Forelimb muscle (tissue), 1 donor: ENCODE measurements around the gene USP33. TPM values are rescaled to one million over a fixed set of nuclear protein-coding genes. Genes with fewer than 3 reads are reported as not detected.
"Not testable (repeated sequence)": the region's sequence is repeated elsewhere in the genome, so short reads cannot be mapped to it uniquely, and the experiment has no call there.

Experiments used
- DNase-seq: peaks from one replicate; pipeline ENCODE4 v3.0.0-alpha.2; 2013; ENCODE audit warnings: low read depth
- polyA plus RNA-seq: library from polyadenylated mRNA; unstranded; fragments of 120-200 nt; gene quantifications from one replicate; pipeline ENCODE4 v1.2.1, GENCODE V29; 2013; ENCODE audit not compliant: insufficient read length

Gene USP33
- 35.9 TPM for polyA plus RNA-seq

DNA sequence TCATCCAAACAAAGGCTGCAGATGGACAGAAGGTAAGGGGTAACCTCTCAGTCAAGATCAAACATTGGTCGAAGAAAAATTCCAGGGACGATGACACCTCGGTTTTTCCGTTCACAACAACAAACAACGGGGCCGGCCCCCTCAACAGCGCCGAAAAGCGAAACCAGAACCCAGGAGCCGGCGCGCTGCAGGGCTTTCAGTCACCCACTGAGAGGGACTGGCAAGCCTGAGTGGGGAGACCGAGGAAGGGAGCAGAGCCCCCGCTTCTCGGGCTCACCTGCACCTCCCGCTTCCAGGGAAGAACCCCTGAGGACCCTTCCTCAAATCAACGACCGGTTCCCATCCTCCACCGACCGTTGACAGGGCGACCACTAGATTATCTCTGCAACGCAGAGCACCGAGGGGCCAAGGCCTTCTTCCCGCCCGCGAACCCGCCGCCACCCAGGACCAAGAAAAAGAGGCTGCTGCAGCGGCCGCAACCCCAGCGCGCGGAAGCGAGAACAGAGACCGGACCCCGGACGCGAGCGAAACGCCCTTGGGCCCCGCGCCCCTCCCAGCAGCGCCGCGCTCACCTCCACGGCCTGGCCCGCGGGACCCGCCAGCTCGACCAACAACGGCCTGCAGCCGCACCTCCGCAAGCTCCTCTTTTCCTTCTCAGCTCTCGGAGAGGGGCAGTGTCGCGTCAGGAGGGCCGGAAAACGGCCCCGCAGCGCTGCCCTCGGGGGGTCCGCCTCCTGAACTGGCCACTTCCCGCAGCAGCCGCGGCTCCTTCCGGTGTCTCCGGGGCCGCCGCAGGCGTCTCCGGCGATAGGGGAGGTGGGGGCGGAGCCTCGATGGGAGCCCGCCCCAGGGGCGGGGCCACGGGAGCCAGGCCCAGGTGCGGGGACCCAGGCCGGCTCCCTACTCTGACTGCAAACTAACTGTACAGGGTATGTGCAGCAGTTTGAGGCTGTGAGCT lies at the start of gene USP33:
Gene USP33, minus strand, starts transcription at position 782 of the 958 bp plus-strand sequence. CDS start 18,155 bp downstream, outside the sequence.
- peak; percentile 71 for DNase-seq

DNA sequence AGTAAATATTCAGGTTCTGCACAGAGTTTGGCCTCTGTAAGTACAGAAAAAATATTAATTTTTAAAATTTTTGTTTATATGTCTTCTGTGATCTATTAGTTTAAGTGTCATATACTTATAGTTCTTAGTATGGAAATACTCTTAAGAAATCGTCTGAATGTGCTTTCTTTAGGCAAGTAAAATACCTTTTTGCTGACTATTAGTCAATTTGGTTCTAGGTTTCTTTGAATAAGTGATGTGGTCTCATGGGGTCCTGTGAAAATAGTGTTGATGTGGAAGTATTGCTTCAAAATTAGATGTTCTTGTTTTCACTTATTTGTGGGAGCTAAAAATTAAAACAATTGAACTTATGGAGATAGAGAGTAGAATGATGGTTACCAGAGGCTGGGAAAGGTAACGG lies 43.7 kb upstream of the USP33 start:
- no peak for DNase-seq

DNA sequence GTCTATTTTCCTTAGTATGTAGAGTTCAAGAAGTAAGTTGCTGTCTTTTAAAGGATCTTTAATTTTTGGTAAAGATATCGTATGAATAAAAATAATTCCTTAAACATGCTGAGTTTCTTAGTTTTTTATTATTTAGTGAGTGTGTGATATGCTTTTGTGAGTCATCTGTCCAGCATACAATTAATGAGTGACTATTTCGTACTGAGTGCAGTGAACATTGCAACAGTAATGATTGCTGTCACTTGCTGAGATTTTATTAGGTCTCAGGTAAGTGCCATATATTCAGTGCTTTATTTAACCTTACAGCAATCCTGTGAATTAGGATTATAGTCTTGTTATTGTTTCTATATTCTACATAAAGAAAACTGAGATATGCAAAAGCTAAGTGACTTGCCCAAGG lies 42.4 kb upstream of the USP33 start:
- no peak for DNase-seq

DNA sequence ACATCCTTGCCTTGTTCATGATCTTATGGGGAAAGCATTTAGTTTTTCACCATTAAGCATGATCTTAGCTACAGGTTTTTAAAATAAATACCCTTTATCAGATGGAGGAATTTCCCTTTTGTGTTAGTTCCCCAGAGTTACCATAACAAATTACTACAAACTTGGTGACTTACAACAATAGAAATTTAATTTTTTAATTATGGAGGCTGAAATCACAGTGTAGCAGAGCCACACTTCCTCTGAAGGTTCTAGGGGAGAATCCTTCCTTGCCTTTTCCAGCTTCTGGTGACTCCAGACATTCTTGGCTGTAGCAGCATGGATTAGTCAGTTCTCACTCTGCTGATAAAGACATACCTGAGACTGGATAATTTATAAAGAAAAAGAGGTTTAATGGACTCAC lies 38.3 kb upstream of the USP33 start:
- no peak for DNase-seq

DNA sequence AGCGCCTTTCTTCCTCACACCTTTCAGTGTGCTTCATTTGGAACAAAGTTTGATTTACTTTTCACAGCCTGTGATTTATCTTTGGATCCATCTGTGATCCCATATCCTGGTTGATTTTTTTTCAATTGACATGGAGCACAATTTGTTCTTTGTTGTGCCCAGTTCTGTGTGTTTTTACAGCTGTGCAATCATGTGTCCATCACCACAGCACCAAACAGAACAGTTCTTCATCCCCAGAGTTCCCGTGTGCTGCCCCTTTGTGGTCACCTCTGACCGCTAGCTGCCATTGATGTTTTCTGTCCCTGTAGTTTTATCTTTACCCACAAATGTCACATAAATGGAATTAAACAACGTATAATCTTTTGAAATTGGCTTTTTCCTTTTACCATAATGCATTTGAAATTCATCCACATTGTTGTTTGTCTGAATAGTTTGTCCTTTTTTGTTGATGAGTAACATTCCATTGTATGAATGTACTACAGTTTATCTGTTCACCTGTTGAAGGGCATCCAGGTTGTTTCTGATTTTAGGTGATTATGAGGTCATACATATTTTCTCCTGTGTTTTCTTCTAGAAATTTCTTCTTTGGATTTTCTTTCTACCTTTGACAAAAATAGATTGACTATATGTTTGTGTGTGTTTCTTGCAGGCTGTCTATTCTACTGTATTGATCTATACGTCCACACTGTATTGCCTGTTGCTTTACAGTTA lies 37.2 kb upstream of the USP33 start:
- no peak for DNase-seq

DNA sequence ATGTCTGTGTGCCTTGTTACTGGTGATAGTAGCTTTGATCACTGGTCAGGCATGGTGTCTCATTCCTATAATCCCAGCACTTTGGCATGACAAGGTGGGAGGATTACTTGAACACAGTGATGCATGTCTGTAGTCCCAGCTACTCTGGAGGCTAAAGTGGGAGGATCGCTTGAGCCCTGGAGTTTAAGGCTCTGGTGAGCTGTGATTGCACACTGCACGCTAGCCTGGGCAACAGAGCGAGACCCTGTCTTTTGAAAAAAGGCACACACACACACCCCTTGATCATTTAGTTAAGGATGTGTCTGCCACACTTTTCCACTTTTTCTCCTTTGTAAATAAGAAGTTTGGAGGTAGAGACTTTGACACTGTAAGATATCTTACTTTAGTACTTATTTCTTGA lies 34.9 kb upstream of the USP33 start:
- DNase-seq, result no peak

DNA sequence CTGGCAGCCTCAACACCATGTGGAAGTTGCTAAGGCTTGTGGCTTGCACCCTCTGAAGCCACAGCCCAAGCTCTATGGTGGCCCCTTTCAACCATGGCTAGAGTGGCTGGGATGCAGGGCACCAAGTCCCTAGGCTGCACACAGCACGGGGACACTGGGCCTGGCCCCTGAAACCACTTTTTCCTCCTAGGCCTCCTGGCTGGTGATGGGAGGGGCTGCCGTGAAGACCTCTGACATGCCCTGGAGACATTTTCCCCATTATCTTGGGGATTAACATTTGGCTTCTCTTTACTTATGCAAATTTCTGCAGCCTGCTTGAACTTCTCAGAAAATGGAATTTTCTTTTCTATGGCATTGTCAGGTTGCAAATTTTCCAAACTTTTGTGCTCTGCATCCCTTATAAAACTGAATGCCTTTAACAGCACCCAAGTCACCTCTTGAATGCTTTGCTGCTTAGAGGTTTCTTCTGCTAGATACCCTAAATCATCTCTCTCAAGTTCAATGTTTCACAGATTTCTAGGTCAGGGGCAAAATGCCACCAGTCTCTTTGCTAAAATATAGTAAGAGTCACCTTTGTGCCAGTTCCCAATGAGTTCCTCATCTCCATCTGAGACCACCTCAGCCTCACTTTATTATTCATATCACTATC lies 26.6 kb upstream of the USP33 start:
- not testable (repeated sequence) for DNase-seq

DNA sequence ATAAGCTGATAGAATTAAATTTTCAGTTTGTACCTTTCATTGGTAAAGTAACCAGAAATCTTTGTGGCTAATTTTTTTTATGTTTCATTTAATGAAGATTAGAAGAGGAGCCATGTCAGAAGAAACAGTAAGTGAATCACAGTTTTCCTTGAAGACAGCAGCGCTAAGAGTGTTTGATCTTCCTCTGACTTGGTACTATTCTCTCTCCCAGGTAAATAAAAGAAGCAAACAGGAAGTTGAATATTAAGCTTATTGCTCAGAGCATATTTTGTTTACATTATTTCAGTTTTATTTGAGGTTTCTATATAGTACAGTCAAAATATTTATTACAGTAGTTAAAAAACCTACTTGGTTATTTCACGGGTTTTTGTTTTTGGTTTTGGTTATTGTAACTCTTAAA lies 23.5 kb upstream of the USP33 start:
- DNase-seq, result no peak

DNA sequence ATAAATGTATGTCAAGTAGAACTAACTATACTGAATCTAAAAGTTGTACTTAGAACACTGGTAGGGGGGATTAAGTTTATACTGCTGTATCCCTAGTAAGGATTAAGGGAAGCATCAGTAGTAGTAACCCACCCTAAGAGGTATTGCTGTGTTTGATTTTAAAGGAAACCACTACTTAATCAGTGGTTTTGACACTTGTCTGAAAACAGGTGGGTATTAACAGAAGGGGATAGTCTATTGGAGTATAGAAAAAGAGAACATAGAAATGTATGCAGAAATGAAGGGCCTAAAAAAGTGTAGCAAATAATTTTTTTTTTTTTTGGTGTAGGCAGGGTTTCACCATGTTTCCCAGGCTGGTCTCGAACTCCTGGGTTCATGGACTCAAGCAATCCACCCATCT lies 22.0 kb upstream of the USP33 start:
- no peak for DNase-seq

DNA sequence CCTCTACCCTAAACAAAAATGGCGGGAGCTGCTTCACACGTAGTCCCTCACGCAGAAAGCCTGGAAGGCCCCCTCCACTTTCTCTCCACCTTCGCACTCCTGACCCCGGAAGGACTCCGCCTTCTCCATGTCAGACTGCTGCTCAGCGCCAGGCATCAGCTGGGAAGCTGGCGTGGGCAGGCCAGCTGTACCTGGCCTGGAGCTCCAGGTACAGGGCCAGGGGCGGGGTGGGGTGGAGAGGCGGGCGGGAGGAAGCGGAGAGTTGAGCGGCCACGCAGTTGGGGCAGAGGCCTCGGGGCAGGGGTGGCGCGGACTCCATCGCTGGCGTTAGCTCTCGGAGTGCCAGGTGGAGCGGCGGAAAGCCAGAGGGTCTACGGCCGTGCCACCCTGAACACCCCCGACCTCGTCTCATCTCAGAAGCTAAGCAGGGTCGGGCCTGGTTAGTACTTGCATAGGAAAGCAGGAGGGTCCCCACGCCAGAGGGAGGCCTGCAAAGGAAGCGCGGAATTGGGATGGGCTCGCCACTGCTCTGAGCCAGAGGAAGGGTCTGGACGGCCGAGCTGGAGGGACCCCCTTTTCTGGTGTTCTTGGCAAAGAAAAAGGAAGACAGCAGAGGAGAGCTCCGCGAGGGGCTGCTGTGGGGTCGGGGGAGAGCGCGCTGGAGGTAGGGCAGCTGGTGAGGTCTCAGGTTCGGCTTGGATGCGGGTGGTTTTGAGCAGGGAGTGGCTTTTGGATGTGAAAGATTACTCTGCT lies 20.1 kb upstream of the USP33 start, which contains the start of gene MIGA1:
Gene MIGA1, plus strand, starts transcription at position 121 of the 753 bp plus-strand sequence. CDS start 3,604 bp downstream, outside the sequence.
- peak; percentile 87 for DNase-seq

DNA sequence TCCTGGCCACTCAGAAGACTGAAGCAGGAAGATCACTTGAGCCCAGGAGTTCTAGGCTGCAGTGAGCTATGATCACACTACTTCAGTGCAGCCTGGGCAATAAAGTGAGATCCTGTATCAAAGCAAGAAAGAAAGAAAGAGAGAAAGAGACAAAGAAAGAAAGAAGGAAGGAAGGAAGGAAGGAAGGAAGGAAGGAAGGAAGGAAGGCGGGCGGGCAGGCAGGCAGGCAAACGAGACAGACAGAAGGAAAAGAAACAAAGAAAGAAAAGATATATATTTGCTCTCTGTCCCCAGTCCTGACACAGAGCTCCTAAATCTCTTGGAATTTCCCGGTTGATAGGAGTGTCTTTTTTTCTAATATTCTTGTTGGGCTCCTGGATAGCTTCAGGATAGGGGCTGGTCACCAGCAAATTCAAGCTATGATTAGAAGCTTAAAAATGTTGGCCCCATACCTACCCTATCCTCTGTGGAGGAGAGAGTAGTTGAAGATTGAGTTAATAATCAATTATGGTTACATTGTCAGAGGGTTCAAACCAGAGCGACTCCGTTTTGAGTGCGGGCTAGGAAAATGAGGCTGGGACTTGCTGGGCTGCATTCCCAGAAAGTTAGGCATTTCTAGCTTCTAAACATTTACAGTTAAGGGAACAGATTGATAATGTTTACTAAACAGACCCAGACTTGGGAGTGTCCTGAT lies 16.5 kb upstream of the USP33 start:
- no peak for DNase-seq

DNA sequence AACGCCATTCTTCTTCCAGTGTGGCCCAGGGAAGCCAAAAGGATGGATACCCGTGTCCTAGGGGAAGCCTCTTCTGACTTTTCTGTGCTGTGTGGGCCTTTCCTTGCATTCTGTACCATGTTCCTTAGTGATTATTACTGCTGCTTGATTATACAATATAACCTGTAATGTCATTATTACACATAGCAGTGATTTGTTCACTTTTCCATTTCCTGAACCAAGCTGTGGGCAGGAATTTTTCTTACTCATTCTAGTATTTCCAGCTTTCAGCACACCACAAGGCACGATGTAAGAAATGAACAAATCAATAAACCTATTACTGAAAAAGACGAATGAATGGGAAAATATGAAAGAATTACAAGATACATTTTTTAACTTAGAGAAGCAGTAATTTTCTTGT lies 8.4 kb upstream of the USP33 start:
- DNase-seq, result no peak

DNA sequence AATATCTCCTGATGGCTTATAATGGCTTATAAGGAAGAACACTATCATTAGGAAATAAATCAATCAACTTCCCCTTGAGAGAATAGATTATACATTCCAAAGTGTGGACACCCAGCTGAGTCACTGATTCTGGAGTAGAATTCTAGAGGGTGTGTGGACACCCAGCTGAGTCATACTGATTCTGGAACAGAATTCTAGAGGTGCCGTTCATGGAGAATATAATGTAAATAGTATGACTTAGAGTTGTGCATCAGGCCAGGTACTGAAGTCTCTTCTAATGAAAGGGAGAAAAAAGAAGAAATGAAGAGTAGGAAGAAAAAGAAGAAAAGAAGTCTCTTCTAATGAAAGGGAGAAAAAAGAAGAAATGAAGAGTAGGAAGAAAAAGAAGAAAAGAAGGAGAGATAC lies 2.4 kb upstream of the USP33 start:
- DNase-seq, result no peak

DNA sequence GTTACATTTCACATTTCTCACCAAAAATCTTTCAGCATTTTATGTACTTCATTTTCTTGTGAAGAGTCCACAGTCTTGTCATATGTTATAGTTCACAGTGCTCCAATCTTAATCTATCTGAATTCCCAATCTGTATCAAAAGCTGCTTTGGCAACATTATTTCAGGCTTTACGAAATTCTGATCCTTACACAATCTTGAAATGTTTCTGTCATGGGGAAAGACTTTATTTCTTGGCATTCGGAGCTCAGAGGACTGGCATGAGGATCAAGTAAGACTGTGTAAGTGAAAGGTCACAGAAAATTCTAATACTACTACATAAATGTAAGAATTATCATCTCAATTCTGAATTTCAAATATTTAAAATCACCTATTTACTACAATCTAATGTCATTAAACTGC lies 2.0 kb downstream of the USP33 start:
- DNase-seq, result no peak

DNA sequence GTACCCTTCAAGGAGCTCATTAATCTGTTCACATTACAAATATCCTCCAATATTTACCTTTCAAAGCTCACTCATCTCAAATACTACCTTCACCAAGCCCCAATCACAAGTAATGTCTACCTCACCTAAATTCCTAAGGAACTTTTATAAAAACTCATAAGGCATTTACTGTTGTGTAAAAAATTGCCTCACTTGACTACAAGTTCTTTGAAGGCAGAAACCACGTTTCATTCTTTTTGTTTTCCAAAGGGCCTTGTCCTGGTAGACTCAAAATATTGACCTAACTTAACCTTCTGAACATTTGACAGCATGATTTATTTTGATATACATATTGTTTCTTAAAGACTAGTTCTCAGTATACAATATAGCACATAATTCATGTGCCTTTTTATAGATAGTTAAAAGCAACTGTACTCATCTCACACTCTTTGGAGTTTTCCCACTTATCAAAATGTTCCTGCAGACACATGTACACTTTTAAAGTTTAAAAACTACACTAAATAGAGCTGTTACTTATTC lies 2.5 kb downstream of the USP33 start:
- no peak for DNase-seq

DNA sequence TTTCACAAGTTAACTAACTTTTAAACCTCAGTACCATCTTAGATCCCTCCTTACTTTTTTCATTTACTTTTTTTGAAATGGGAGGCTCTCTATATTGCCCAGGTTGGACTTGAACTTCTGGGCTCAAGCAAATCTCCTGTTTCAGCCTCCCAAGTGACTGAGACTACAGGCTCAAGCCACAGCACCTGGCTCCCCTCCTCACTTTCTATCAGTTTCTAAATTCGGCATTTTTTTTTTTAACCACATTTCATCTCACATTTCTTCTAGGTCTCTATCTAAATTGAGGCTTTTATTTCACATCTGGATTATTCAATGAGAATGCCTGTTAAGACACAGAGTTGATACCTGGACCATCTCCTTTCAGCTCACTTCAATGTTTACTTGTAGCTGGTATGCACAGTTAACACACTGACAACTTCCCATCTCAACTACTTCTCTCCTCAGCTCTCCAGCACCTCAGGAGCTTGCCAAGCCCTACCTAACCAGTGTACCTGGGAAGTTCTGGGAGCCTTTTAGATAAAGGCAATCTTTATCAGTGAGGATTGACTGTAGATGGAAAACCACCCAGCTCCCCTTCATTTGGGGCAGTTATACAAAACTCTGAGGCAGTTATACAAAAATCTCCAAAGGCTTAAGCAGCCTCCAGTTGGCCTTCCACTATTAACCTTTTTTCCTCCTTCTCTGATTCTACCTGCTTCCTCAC lies 3.4 kb downstream of the USP33 start:
- DNase-seq, result no peak

DNA sequence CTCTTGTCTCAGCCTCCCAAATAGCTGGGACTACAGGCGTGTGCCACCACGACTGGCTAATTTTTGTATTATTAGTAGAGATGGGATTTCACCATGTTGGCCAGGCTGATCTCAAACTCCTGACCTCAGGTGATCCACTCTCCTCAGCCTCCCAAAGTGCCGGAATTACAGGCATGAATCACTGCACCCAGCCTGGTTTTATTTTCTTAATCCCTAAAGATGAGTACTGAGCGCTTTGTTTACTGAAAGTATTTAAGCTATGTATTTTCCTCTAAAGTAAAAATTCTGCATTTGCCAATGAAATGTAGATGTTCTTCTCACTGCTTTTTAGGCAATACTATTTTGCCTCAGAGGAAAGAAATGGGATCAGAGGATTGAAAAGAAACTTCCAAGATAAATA lies 10.2 kb downstream of the USP33 start:
- DNase-seq, result not testable (repeated sequence)

DNA sequence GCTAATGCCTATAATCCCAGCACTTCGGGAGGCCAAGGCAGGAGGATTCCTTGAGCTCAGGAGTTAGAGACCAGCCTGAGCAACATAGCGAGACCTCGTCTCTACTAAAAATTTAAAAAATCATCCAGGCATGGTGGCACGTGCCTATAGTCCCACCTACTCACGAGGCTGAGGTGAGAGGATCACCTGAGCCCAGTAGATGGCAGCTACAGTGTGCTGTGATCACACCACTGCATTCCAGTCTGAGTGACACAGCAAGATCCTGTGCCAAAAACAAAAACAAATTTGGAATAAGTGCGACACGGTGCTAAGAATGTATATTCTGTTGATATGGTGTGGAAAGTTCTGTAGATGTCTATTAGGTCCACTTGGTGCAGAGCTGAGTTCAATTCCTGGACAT lies 15.1 kb downstream of the USP33 start:
- no peak for DNase-seq

DNA sequence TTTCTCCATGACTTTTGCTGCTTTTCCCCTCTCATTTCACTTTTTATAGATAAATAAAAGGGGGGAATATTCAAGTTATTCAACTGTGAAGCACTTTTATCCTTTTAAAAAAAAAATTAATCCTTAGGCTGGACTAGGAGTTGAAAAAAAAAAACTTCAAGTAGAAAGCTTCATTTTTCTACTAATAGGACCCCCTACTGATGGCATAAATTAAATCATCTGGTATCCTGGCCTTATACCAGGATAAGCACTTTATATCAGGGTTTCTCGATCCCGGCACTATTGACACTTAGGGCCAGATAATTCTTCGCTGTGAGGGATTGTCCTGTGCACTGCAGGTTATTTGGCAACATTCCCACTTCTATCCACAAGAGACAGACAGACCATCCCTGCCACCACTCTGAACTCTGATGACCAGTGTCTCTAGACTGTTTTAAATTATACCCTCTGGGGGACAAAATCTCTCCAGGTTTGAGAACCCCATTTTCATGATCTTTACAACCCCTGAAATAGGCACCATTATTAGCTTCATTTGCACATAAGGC lies 17.6 kb downstream of the USP33 start:
- no peak for DNase-seq

DNA sequence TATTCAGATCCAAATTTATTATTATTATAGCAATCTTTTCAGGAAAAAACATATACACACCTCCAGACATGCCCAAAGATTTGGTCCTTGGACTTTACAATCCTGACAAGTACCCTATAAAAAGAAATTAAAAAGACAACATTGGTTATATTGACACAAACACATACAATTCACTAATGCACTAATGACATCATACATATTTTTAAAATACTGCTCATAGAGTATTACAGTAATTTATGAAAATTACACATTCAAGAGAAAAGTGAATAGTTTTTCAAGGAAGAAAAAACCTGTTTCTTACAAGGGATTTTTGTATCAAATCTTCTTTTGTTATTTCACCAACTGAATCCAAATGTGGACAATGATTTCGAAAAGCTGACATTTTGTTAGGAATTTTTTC lies 18.3 kb downstream of the USP33 start:
- DNase-seq, result no peak
